H1 (cell line): Measurements from ENCODE around the gene OR5D18. TPM values are rescaled to one million over a fixed set of nuclear protein-coding genes. Genes with fewer than 3 reads are reported as not detected.

Experiments
- CTCF ChIA-PET: fragments of 300-600 bp; sonication (Branson Sonifier 250); formaldehyde crosslinking; loops from one replicate; lab custom pipeline; 2021; ENCODE audit not compliant: partially characterized antibody; lab: Charles Lee
- POLR2A ChIA-PET: fragments of 300-600 bp; sonication (Branson Sonifier 250); formaldehyde crosslinking; loops from one replicate; lab custom pipeline; 2021; ENCODE audit warnings: inconsistent platforms; ENCODE audit not compliant: partially characterized antibody; lab: Charles Lee
- DNase-seq, 2 experiments: peaks; one replicate each; pipeline versions ENCODE4 v3.0.0 to v3.0.0-alpha.2; 2010 to 2022; ENCODE audit warnings: low spot score in 2 of 2, low read depth in 1 of 2, mixed read lengths in 1 of 2
- FAIRE-seq: peaks from 2 replicates; lab custom pipeline; 2011; peaks lifted over from hg19 to GRCh38; lab: Jason Lieb, UNC
- H2AFZ ChIP-seq: 2 replicates; pipeline ENCODE4 v1.8.1; 2012; ENCODE audit warnings: low read length, inconsistent platforms
- H2AK5ac ChIP-seq: 2 replicates; pipeline ENCODE4 v1.6.1; 2013; ENCODE audit warnings: low read depth, low read length
- H2BK120ac ChIP-seq: replicated peaks from 2 replicates; pipeline ENCODE3; 2013; ENCODE audit warnings: low read depth, low read length, inconsistent platforms
- H2BK12ac ChIP-seq: 2 replicates; pipeline ENCODE4 v1.6.1; 2013; ENCODE audit warnings: low read depth, low read length
- H2BK15ac ChIP-seq: 2 replicates; pipeline ENCODE4 v1.6.1; 2013; ENCODE audit warnings: low read length
- H2BK20ac ChIP-seq: 2 replicates; pipeline ENCODE4 v1.6.1; 2013; ENCODE audit warnings: low read length
- H2BK5ac ChIP-seq: 2 replicates; pipeline ENCODE4 v1.6.1; 2013; ENCODE audit warnings: low read depth, low read length
- H3K14ac ChIP-seq: 2 replicates; pipeline ENCODE4 v1.6.1; 2013; ENCODE audit warnings: inconsistent platforms; ENCODE audit not compliant: insufficient read length
- H3K18ac ChIP-seq: 2 replicates; pipeline ENCODE4 v1.6.1; 2013; ENCODE audit warnings: low read length; ENCODE audit errors: extremely low read depth
- H3K23ac ChIP-seq: 2 replicates; pipeline ENCODE4 v1.6.1; 2013; ENCODE audit warnings: inconsistent platforms; ENCODE audit not compliant: insufficient read length
- H3K23me2 ChIP-seq: 2 replicates; pipeline ENCODE4 v1.6.1; 2013; ENCODE audit warnings: low read depth, low read length
- H3K27ac ChIP-seq: 2 replicates; pipeline ENCODE4 v1.6.1; 2011; ENCODE audit warnings: low read depth, low read length, inconsistent platforms
- H3K27me3 ChIP-seq, 4 experiments: replicated peaks in 1 of 4; 1 replicate in 1 of 4; 2 replicates in 3 of 4; pipeline versions ENCODE4 v1.6.1 to v1.8.1; 2011 to 2013; ENCODE audit warnings: low read length in 3 of 4, mild to moderate bottlenecking in 3 of 4, inconsistent platforms in 2 of 4, mixed read lengths in 2 of 4, moderate library complexity in 1 of 4; ENCODE audit not compliant: control insufficient read depth in 3 of 4, insufficient read depth in 3 of 4; ENCODE audit errors: extremely low read depth in 1 of 4
- H3K36me3 ChIP-seq, 4 experiments: 2 replicates each; pipeline versions ENCODE4 v1.6.1 to v1.8.1; 2011 to 2013; ENCODE audit warnings: mild to moderate bottlenecking in 4 of 4, low read length in 3 of 4, moderate library complexity in 2 of 4, control low read depth in 1 of 4, inconsistent platforms in 1 of 4; ENCODE audit not compliant: insufficient read depth in 4 of 4, control insufficient read depth in 2 of 4
- H3K4ac ChIP-seq: replicated peaks from 2 replicates; pipeline ENCODE3; 2013; ENCODE audit warnings: low read length, low read depth, mixed read lengths, inconsistent platforms; ENCODE audit not compliant: insufficient read length
- H3K4me1 ChIP-seq, 4 experiments: replicated peaks in 1 of 4; 1 replicate in 1 of 4; 2 replicates in 3 of 4; pipeline versions ENCODE4 v1.6.1 to v1.8.1; 2011 to 2013; ENCODE audit warnings: low read length in 3 of 4, inconsistent platforms in 2 of 4, mixed read lengths in 1 of 4; ENCODE audit not compliant: insufficient read depth in 4 of 4, control insufficient read depth in 3 of 4
- H3K4me2 ChIP-seq, 2 experiments: 2 replicates each; pipeline versions ENCODE4 v1.6.1 to v1.8.1; 2011 to 2013; ENCODE audit warnings: low read depth in 2 of 2, low read length in 2 of 2, control low read depth in 1 of 2, inconsistent platforms in 1 of 2, mild to moderate bottlenecking in 1 of 2; ENCODE audit not compliant: insufficient read depth in 1 of 2
- H3K4me3 ChIP-seq, 4 experiments: fragments of 200-600, 300-600 bp in 1 of 4; sonication (generic), shearing (Covaris generic), sonication (Bioruptor Twin) in 1 of 4; 2 replicates each; pipeline versions ENCODE4 v1.5.1 to v1.8.1; 2011 to 2016; ENCODE audit warnings: low read length in 4 of 4, low read depth in 3 of 4, control low read depth in 2 of 4, inconsistent platforms in 2 of 4, mild to moderate bottlenecking in 2 of 4, mixed read lengths in 1 of 4, moderate library complexity in 1 of 4; ENCODE audit not compliant: insufficient read depth in 2 of 4; ENCODE audit errors: extremely low read depth in 1 of 4
- H3K56ac ChIP-seq: replicated peaks from 2 replicates; pipeline ENCODE3; 2013; ENCODE audit warnings: low read depth, mild to moderate bottlenecking, mixed read lengths, low read length, inconsistent platforms; ENCODE audit not compliant: insufficient read length
- H3K79me1 ChIP-seq: 2 replicates; pipeline ENCODE4 v1.6.1; 2013; ENCODE audit warnings: low read depth, low read length, control low read depth
- H3K79me2 ChIP-seq, 2 experiments: 2 replicates each; pipeline versions ENCODE4 v1.6.1 to v1.8.1; 2012 to 2013; ENCODE audit warnings: low read length in 2 of 2, mild to moderate bottlenecking in 2 of 2, inconsistent platforms in 1 of 2; ENCODE audit not compliant: insufficient read depth in 2 of 2, control insufficient read depth in 1 of 2
- H3K9ac ChIP-seq, 4 experiments: replicated peaks in 1 of 4; 1 replicate in 1 of 4; 2 replicates in 3 of 4; pipeline versions ENCODE4 v1.6.1 to v1.8.1; 2011 to 2013; ENCODE audit warnings: low read depth in 3 of 4, low read length in 3 of 4, control low read depth in 2 of 4, mild to moderate bottlenecking in 2 of 4, moderate library complexity in 2 of 4, inconsistent platforms in 1 of 4; ENCODE audit errors: extremely low read depth in 1 of 4
- H3K9me3 ChIP-seq, 2 experiments: 2 replicates each; pipeline versions ENCODE4 v1.6.1 to v1.8.1; 2012 to 2013; ENCODE audit warnings: mild to moderate bottlenecking in 2 of 2, moderate library complexity in 2 of 2, control low read depth in 1 of 2, inconsistent platforms in 1 of 2, low read depth in 1 of 2, low read length in 1 of 2, mixed read lengths in 1 of 2; ENCODE audit not compliant: insufficient read depth in 2 of 2
- H4K20me1 ChIP-seq, 2 experiments: replicated peaks in 1 of 2; 2 replicates each; pipeline versions ENCODE3 to v1.8.1; 2011 to 2013; ENCODE audit warnings: inconsistent platforms in 2 of 2, low read length in 2 of 2, mild to moderate bottlenecking in 1 of 2; ENCODE audit not compliant: insufficient read depth in 2 of 2, control insufficient read depth in 1 of 2
- H4K5ac ChIP-seq: 2 replicates; pipeline ENCODE4 v1.6.1; 2013; ENCODE audit warnings: low read length, low read depth, mixed read lengths, inconsistent platforms; ENCODE audit not compliant: insufficient read length
- H4K8ac ChIP-seq: 2 replicates; pipeline ENCODE4 v1.8.0; 2013; ENCODE audit warnings: mild to moderate bottlenecking, moderate library complexity, low read length, inconsistent platforms; ENCODE audit not compliant: insufficient read depth; ENCODE audit errors: extremely low read depth
- H4K91ac ChIP-seq: replicated peaks from 2 replicates; pipeline ENCODE3; 2013; ENCODE audit warnings: low read length, mixed read lengths, inconsistent platforms; ENCODE audit not compliant: insufficient read length
- CHD1 ChIP-seq: IDR thresholded peaks from 2 replicates; pipeline ENCODE4 v1.6.1; 2012; ENCODE audit warnings: low read depth, low read length, improper control_type of control experiment
- CHD2 ChIP-seq: IDR thresholded peaks from 2 replicates; pipeline ENCODE4 v1.6.1; 2012; ENCODE audit warnings: low read length, improper control_type of control experiment
- EZH2 ChIP-seq: fragments of 200-600 bp; sonication (generic); IDR thresholded peaks from 2 replicates; pipeline ENCODE4 v1.7.1; 2012; ENCODE audit warnings: low read depth, mild to moderate bottlenecking, moderate library complexity, low read length, inconsistent platforms; ENCODE audit not compliant: severe bottlenecking
- KDM1A ChIP-seq: fragments of 200-600, 300-600 bp; sonication (generic); IDR thresholded peaks from 2 replicates; pipeline ENCODE4 v1.7.1; 2016; ENCODE audit warnings: mild to moderate bottlenecking, low read length, borderline replicate concordance
- KDM4A ChIP-seq: IDR thresholded peaks from one replicate; pipeline ENCODE4 v1.7.1; 2012; ENCODE audit warnings: low read depth, mild to moderate bottlenecking, moderate library complexity, low read length, inconsistent platforms; ENCODE audit not compliant: severe bottlenecking
- MAFK ChIP-seq: IDR thresholded peaks from 2 replicates; pipeline ENCODE4 v1.6.1; 2012; ENCODE audit warnings: low read depth, mild to moderate bottlenecking, improper control_type of control experiment, low read length
- POLR2A ChIP-seq, 2 experiments: IDR thresholded peaks; 1 replicate in 1 of 2; 2 replicates in 1 of 2; pipeline ENCODE4 v1.6.1; 2011; ENCODE audit warnings: low read depth in 2 of 2, low read length in 2 of 2, mild to moderate bottlenecking in 2 of 2; ENCODE audit errors: control extremely low read depth in 1 of 2
- RAD21 ChIP-seq, 2 experiments: IDR thresholded peaks in 1 of 2; conservative IDR thresholded peaks in 1 of 2; 2 replicates each; pipeline ENCODE4 v1.6.1; 2011; ENCODE audit warnings: low read depth in 2 of 2, low read length in 2 of 2, improper control_type of control experiment in 1 of 2, inconsistent platforms in 1 of 2, mild to moderate bottlenecking in 1 of 2, moderate library complexity in 1 of 2
- SAP30 ChIP-seq: fragments of 300-600 bp; sonication (generic); IDR thresholded peaks from 2 replicates; pipeline ENCODE4 v1.7.1; 2012; ENCODE audit warnings: low read length, moderate library complexity, mild to moderate bottlenecking, inconsistent platforms; ENCODE audit not compliant: insufficient read depth, insufficient replicate concordance
- SP1 ChIP-seq: IDR thresholded peaks from 2 replicates; pipeline ENCODE4 v1.6.1; 2011; ENCODE audit warnings: low read depth, low read length
- polyA plus RNA-seq, 7 experiments: library from polyadenylated mRNA; depleted of rRNA in 3 of 7; stranded (reverse) in 5 of 7; unstranded in 2 of 7; fragments of >200 nt in 5 of 7; fragments of 200-250 nt in 2 of 7; gene quantifications; 1 replicate in 5 of 7; 2 replicates in 1 of 7; 4 replicates in 1 of 7; pipeline versions ENCODE4 v1.2.1 to v1.2.3, GENCODE V29; 2011 to 2013; ENCODE audit warnings: missing spikeins in 2 of 7, mixed read lengths in 2 of 7
- total RNA-seq: library from RNA; stranded (reverse); fragmentation: NEBNext Ultra II Directional; extraction: Animal tissue kit (Norgen Biotek cat#: 25700); gene quantifications from 2 replicates; pipeline ENCODE4 v1.2.1, GENCODE V29; 2021
- TF ChIP-seq, protein P1 (sequence below): IDR thresholded peaks from 2 replicates; pipeline ENCODE4 v1.6.1; 2012; ENCODE audit warnings: inconsistent platforms
- TF ChIP-seq, protein P2 (sequence below): IDR thresholded peaks from 2 replicates; pipeline ENCODE4 v1.6.1; 2011; ENCODE audit warnings: low read length, improper control_type of control experiment

OR5D18 gene
- total and polyA plus RNA-seq, 2 of the 8 experiments (the other 6 are each of a cell fraction or from before 2014, with no cell fraction given): not detected

DNA sequence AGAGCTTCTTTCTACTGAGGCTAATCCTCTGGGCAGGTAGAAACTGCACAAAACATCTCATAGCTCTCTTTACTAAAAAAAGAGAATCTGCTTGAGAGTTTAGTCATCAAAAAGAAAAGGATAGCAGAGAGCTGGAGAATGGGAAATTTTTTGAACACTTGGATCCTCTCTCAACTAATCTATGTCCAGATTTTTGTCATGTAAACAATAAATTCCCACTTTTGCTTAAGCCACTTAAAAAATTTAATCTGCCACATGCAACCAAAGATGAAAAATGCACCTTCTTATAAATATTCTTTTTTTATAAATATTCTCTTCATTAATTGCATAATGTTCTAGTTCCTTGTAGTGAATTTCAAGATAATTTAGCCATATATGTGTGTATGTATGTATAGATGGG is 29.6 kb downstream of the OR5D18 start:
- DNase-seq (no peak), FAIRE-seq (no peak)
- no peak overlapping the region for H3K23ac ChIP-seq
- no peaks in the 10 kb centered on the region for H3K79me1 ChIP-seq
- H3K4me1 ChIP-seq: no peaks in the 10 kb centered on the region
- no peak overlapping the region for H3K9ac ChIP-seq
- H3K27ac ChIP-seq: no peak overlapping the region
- ChIA-PET CTCF (no interaction called here), POLR2A (no interaction called here)
- H3K4me3 ChIP-seq: no peak overlapping the region
- no peak overlapping the region for H2BK20ac ChIP-seq
- H3K23me2 ChIP-seq: peaks cover 1% of the 10 kb centered on the region; the same call in 1 of the 2 replicates
- H3K79me2 ChIP-seq: no peaks in the 10 kb centered on the region
- no peak overlapping the region for H2BK15ac ChIP-seq
- H2BK12ac ChIP-seq: no peak overlapping the region
- no peak overlapping the region for H4K8ac ChIP-seq
- no peak overlapping the region for H3K18ac ChIP-seq
- TF ChIP-seq KDM1A (no peak), RAD21 (IDR thresholded peaks at IDR 0.05 in 1 of 2, conservative IDR thresholded peaks at IDR 0.05 in 1 of 2; ENCODE audit: low read depth in 2 of 2, low read length in 2 of 2) (no peak), MAFK (no peak), CHD1 (no peak), CHD2 (no peak), SAP30 (no peak), POLR2A (IDR thresholded peaks at IDR 0.05; ENCODE audit: control extremely low read depth in 1 of 2, low read depth in 2 of 2, low read length in 2 of 2) (no peak), SP1 (no peak), EZH2 (no peak), KDM4A (no peak)
- TF ChIP-seq, protein P1, sequence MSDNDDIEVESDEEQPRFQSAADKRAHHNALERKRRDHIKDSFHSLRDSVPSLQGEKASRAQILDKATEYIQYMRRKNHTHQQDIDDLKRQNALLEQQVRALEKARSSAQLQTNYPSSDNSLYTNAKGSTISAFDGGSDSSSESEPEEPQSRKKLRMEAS: no peak
- TF ChIP-seq, protein P2, sequence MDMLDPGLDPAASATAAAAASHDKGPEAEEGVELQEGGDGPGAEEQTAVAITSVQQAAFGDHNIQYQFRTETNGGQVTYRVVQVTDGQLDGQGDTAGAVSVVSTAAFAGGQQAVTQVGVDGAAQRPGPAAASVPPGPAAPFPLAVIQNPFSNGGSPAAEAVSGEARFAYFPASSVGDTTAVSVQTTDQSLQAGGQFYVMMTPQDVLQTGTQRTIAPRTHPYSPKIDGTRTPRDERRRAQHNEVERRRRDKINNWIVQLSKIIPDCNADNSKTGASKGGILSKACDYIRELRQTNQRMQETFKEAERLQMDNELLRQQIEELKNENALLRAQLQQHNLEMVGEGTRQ: no peak
- H4K91ac ChIP-seq: no peak overlapping the region
- H3K4ac ChIP-seq: no peak overlapping the region
- no peak overlapping the region for H3K56ac ChIP-seq
- no peak overlapping the region for H2BK120ac ChIP-seq
- H3K36me3 ChIP-seq: no peaks in the 10 kb centered on the region; a peak in 1 of 8 replicates
- no peak overlapping the region for H2BK5ac ChIP-seq
- no peak overlapping the region for H3K14ac ChIP-seq
- no peaks in the 10 kb centered on the region for H4K20me1 ChIP-seq
- H2AFZ ChIP-seq: no peak overlapping the region
- no peak overlapping the region for H2AK5ac ChIP-seq
- H3K9me3 ChIP-seq: peaks cover 30 to 38% of the 10 kb centered on the region in 2 experiments
- H3K4me2 ChIP-seq: no peak overlapping the region
- no peaks in the 10 kb centered on the region for H3K27me3 ChIP-seq
- H4K5ac ChIP-seq: no peak overlapping the region
